ENCODE data around the gene PLEKHA4.
A peak's percentile ranks its signal among the peaks of the same experiment; 100 is the strongest.

PLEKHA4 gene

DNA sequence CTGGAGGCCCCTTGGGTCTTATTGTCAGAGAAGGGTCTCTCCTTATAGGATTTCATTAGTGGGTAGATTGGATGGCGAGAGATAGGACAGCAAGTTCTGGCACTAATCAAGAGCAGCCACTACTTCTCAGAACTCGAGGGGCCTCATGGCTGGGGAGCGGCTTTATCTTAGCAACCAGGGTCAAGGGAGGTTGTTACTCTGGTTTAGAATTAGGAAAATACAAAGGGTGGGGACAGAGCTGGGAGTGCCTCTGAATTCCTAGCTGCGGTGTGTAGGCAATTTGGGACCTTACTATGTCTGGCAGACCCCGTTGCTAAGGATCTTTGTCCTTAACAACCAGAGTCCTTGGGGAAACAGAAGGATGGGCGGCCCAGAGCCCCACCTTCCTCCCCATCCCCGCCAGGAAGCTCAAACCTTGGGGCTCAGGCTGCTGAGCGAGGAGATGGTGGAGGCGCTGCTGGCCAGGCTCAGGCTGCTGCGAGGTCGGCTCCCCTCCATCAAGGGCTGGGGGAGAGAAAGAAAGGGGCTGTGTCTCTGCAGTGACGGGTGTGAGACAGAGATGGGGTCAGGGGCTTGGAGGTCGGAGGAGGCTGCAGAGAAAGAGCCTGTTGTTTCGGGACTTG, 1.2 kb downstream of the PLEKHA4 start:
- Histone ChIP-seq H3K9me3 (ENCODE audit: control insufficient read depth, insufficient read depth, low read length) (no peaks in the 10 kb centered on the region), H3K27ac (ENCODE audit: low read depth, low read length) (no peak overlapping the region), H3K36me3 (ENCODE audit: control insufficient read depth, low read length) (no peaks in the 10 kb centered on the region), H3K4me1 (ENCODE audit: control insufficient read depth, low read length) (peaks cover 34% of the 10 kb centered on the region), H3F3A (ENCODE audit: control insufficient read depth, insufficient read depth) (no peaks in the 10 kb centered on the region), H3K79me2 (ENCODE audit: control insufficient read depth, low read length) (peaks cover under 1% of the 10 kb centered on the region), H3K9me2 (replicated peaks; ENCODE audit: control insufficient read depth, low read length) (no peaks in the 10 kb centered on the region), H3K4me2 (ENCODE audit: low read length) (peak overlapping the region; percentile 57; the same call in 1 of the 2 replicates), H3K27me3 (ENCODE audit: control insufficient read depth, low read length) (no peaks in the 10 kb centered on the region), H4K20me1 (ENCODE audit: control insufficient read depth, insufficient read depth, low read depth, low read length) (no peaks in the 10 kb centered on the region), H3K4me3 (ENCODE audit: low read length) (no peak overlapping the region)
- no peak for TF ChIP-seq EZH2phosphoT487 (IDR thresholded peaks at IDR 0.05; ENCODE audit: borderline replicate concordance, low read length)
- TF ChIP-seq, protein P1, sequence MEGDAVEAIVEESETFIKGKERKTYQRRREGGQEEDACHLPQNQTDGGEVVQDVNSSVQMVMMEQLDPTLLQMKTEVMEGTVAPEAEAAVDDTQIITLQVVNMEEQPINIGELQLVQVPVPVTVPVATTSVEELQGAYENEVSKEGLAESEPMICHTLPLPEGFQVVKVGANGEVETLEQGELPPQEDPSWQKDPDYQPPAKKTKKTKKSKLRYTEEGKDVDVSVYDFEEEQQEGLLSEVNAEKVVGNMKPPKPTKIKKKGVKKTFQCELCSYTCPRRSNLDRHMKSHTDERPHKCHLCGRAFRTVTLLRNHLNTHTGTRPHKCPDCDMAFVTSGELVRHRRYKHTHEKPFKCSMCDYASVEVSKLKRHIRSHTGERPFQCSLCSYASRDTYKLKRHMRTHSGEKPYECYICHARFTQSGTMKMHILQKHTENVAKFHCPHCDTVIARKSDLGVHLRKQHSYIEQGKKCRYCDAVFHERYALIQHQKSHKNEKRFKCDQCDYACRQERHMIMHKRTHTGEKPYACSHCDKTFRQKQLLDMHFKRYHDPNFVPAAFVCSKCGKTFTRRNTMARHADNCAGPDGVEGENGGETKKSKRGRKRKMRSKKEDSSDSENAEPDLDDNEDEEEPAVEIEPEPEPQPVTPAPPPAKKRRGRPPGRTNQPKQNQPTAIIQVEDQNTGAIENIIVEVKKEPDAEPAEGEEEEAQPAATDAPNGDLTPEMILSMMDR (IDR thresholded peaks at IDR 0.05; ENCODE audit: low read depth, low read length, poor library complexity, severe bottlenecking), result no peak

DNA sequence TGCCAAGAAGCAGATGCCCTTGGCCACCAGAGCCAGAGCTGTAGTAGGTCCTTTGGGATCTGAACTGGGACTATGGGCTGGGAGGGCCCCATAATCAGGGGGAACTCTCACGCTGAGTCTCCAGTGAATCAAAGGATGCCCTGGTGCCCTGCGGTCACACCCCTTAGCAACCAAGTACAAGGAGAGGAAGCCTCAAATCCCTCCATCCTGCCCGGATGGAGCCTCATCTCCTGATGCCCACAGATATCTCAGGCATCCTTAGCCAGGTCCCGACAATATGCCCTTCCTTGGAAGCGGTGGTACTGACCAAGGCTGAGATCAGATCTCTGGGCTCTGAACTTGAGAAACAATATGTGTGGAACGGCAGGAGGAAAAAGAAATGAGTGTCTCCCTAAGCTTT, 1.7 kb downstream of the PLEKHA4 start:
- Histone ChIP-seq H3K79me2 (ENCODE audit: control insufficient read depth, low read length) (no peaks in the 10 kb centered on the region), H3K9me3 (ENCODE audit: control insufficient read depth, insufficient read depth, low read length) (no peaks in the 10 kb centered on the region), H3F3A (ENCODE audit: control insufficient read depth, insufficient read depth) (no peaks in the 10 kb centered on the region), H3K27me3 (ENCODE audit: control insufficient read depth, low read length) (no peaks in the 10 kb centered on the region), H3K9me2 (replicated peaks; ENCODE audit: control insufficient read depth, low read length) (no peaks in the 10 kb centered on the region), H3K4me2 (ENCODE audit: low read length) (peak overlapping the region; percentile 57), H3K27ac (ENCODE audit: low read depth, low read length) (no peak overlapping the region), H3K4me1 (ENCODE audit: control insufficient read depth, low read length) (peaks cover 30% of the 10 kb centered on the region), H4K20me1 (ENCODE audit: control insufficient read depth, insufficient read depth, low read depth, low read length) (no peaks in the 10 kb centered on the region), H3K36me3 (ENCODE audit: control insufficient read depth, low read length) (no peaks in the 10 kb centered on the region), H3K4me3 (ENCODE audit: low read length) (no peak overlapping the region)
- no peak for TF ChIP-seq EZH2phosphoT487 (IDR thresholded peaks at IDR 0.05; ENCODE audit: borderline replicate concordance, low read length)
- TF ChIP-seq, protein P1 (IDR thresholded peaks at IDR 0.05; ENCODE audit: low read depth, low read length, poor library complexity, severe bottlenecking), result no peak

DNA sequence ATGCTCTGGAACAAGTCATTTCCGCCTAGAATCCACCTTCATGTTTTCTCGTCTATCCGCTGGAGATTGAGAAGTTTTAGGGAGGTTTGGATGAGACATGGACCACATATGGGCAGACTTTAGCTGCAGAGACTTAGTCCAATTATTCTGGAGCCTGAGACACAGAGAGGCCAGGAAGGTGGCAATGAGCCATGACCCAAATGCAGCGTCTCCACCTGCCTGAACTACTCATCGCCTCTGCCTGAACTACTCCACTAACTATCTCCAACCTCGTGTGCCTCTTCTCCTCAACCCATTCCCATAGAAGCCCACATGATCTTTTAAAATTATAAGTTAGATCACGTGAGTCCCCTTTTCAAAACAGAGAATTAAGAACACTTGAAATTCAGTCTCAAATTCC, 5.6 kb downstream of the PLEKHA4 start:
- H3K79me2 ChIP-seq (ENCODE audit: control insufficient read depth, low read length), result no peaks in the 10 kb centered on the region
- H4K20me1 ChIP-seq (ENCODE audit: control insufficient read depth, insufficient read depth, low read depth, low read length), result no peaks in the 10 kb centered on the region
- H3K9me3 ChIP-seq (ENCODE audit: control insufficient read depth, insufficient read depth, low read length), result no peaks in the 10 kb centered on the region
- H3K27ac ChIP-seq (ENCODE audit: low read depth, low read length), result no peak overlapping the region
- H3K36me3 ChIP-seq (ENCODE audit: control insufficient read depth, low read length), result no peaks in the 10 kb centered on the region
- no peaks in the 10 kb centered on the region for H3K9me2 ChIP-seq (replicated peaks; ENCODE audit: control insufficient read depth, low read length)
- no peak overlapping the region for H3K4me3 ChIP-seq (ENCODE audit: low read length)
- H3K27me3 ChIP-seq (ENCODE audit: control insufficient read depth, low read length), result no peaks in the 10 kb centered on the region
- H3K4me2 ChIP-seq (ENCODE audit: low read length), result no peak overlapping the region
- no peaks in the 10 kb centered on the region for H3F3A ChIP-seq (ENCODE audit: control insufficient read depth, insufficient read depth)
- H3K4me1 ChIP-seq (ENCODE audit: control insufficient read depth, low read length), result peaks cover 31% of the 10 kb centered on the region
- TF ChIP-seq, protein P1 (IDR thresholded peaks at IDR 0.05; ENCODE audit: low read depth, low read length, poor library complexity, severe bottlenecking), result no peak
- no peak for TF ChIP-seq EZH2phosphoT487 (IDR thresholded peaks at IDR 0.05; ENCODE audit: borderline replicate concordance, low read length)
